Lower lobe of right lung (tissue), 2 donors: ENCODE data around the gene ALDH1A3. TPM values are rescaled to one million over a fixed set of nuclear protein-coding genes. Genes with fewer than 3 reads are reported as not detected.
A peak's percentile ranks its signal among the peaks of the same experiment; 100 is the strongest.

Experiments
- ATAC-seq, 2 donors: fragments of 200-7000 bp; cut with Tn5 transposase; one replicate each; pipeline ENCODE4 v1.9.1; 2020 to 2022; ENCODE audit warnings: mild to moderate bottlenecking in 2 of 2, moderate library complexity in 2 of 2
- DNase-seq: peaks from one replicate; pipeline ENCODE4 v3.0.0-alpha.2; 2020
- H3K27ac ChIP-seq: fragments of 200-600 bp; one replicate; pipeline ENCODE4 v1.8.0; 2022
- H3K27me3 ChIP-seq: fragments of 200-600 bp; one replicate; pipeline ENCODE4 v1.8.0; 2022; ENCODE audit warnings: low read depth
- H3K36me3 ChIP-seq: fragments of 200-600 bp; one replicate; pipeline ENCODE4 v1.8.0; 2022; ENCODE audit warnings: mild to moderate bottlenecking
- H3K4me1 ChIP-seq: fragments of 200-600 bp; one replicate; pipeline ENCODE4 v1.8.0; 2022
- H3K4me3 ChIP-seq: fragments of 200-600 bp; one replicate; pipeline ENCODE4 v1.8.0; 2022; ENCODE audit warnings: mild to moderate bottlenecking
- H3K9me3 ChIP-seq: fragments of 200-600 bp; one replicate; pipeline ENCODE4 v1.8.0; 2022
- intact Hi-C: fragments of 100-400 bp; cut with DNase I; formaldehyde crosslinking; loops from one replicate; pipeline ENCODE4 v1.11.0; 2022
- total RNA-seq: library from RNA; stranded (reverse); fragmentation: NEBNext Ultra II Directional; extraction: Animal tissue kit (Norgen Biotek cat#: 25700); gene quantifications from one replicate; pipeline ENCODE4 v1.2.1, GENCODE V29; 2021
- TF ChIP-seq, protein P1 (sequence below): fragments of 200-600 bp; IDR thresholded peaks from one replicate; pipeline ENCODE4 v1.8.0; 2022; ENCODE audit warnings: antibody characterized with exemption, mild to moderate bottlenecking
- donor health status: DM: no; HTN: yes; CAD: no; lungs with severe emphysema.

ALDH1A3 gene
- total RNA-seq, 1 donor from 2014 or later, result 9.7 TPM

DNA sequence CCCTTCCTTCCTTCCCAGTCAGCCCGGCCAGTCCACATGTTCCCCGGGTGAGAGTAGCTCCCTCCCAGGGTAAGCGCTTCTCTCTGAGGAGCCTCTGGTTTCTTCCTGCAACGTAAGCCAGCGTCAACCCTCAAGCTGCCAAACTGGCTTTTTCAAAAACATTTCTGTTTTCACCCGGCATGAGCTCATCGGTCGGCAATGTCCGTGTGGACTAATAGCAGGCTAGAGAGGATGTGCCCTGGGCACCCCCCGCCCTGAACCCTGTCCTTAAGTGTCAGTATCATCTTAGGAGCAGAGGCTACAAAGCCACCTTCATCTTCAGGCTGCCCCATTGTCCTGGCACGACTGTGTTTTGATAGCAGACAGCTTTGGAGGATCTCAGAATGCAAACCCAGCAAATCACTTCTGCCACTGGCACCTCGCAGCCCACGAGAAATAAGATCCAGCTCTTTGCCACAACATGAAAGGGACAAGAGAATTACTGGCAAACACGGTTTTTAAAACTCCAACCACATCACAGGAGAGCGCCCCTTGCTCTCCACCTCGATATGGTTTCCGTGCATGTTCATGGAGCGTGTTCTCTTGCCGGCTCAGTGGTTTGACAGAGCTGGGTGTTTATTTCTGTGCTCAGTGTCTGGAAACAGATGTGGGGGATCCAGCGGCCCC, 9.9 kb downstream of the ALDH1A3 start:
- intact Hi-C loops, result no loop called here
- H3K4me3 ChIP-seq, result no peak overlapping the region

DNA sequence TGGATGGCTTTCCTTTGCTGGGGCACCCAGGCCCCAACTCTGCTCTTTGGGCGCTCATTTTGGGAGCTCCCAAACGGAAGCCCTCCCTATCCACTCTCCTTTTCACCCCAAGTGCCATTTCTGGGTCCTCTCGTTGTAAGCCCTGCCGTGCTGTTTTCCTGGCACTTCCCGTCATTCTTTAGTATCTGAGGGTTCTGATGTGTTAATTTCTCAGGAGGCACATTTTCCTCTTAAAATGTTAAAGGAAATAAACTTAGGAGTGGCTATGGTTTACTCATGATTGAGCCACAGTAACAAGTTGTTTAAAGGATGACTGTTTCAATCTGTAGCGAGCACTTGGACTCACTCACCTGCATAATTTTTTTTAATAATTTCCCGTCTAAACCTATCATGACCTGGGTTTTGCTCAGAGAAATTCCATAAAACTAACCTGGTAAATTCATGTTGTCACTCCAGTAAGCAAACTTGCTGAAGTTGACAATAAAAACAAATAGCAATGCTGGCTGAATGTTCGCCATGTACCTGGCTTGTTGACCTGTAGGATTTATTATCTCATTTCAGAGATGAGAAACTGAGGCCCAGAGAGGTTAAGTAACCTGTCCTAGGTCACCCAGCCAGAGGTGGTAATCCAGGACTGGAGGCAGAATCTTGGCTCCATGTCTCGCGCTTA, 10.6 kb downstream of the ALDH1A3 start:
- no peaks in the 10 kb centered on the region for H3K36me3 ChIP-seq
- no peaks in the 10 kb centered on the region for H3K9me3 ChIP-seq
- no peak for DNase-seq
- ATAC-seq, result peak in 1 of 2 donors; percentile 12
- H3K27ac ChIP-seq, result no peak overlapping the region
- intact Hi-C loops, result no loop called here
- H3K4me3 ChIP-seq, result no peak overlapping the region
- peaks cover 32% of the 10 kb centered on the region for H3K27me3 ChIP-seq
- TF ChIP-seq, protein P1, sequence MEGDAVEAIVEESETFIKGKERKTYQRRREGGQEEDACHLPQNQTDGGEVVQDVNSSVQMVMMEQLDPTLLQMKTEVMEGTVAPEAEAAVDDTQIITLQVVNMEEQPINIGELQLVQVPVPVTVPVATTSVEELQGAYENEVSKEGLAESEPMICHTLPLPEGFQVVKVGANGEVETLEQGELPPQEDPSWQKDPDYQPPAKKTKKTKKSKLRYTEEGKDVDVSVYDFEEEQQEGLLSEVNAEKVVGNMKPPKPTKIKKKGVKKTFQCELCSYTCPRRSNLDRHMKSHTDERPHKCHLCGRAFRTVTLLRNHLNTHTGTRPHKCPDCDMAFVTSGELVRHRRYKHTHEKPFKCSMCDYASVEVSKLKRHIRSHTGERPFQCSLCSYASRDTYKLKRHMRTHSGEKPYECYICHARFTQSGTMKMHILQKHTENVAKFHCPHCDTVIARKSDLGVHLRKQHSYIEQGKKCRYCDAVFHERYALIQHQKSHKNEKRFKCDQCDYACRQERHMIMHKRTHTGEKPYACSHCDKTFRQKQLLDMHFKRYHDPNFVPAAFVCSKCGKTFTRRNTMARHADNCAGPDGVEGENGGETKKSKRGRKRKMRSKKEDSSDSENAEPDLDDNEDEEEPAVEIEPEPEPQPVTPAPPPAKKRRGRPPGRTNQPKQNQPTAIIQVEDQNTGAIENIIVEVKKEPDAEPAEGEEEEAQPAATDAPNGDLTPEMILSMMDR, result no peak
- peaks cover 10% of the 10 kb centered on the region for H3K4me1 ChIP-seq

More for the DNA sequence above, 9.9 kb downstream of the ALDH1A3 start:
- TF ChIP-seq, protein P1, result no peak
- ATAC-seq, result peak; percentile 74 to 81
- Histone ChIP-seq H3K4me1 (peaks cover 10% of the 10 kb centered on the region), H3K27me3 (peaks cover 33% of the 10 kb centered on the region), H3K27ac (no peak overlapping the region), H3K36me3 (no peaks in the 10 kb centered on the region), H3K9me3 (no peaks in the 10 kb centered on the region)
- DNase-seq, result no peak

DNA sequence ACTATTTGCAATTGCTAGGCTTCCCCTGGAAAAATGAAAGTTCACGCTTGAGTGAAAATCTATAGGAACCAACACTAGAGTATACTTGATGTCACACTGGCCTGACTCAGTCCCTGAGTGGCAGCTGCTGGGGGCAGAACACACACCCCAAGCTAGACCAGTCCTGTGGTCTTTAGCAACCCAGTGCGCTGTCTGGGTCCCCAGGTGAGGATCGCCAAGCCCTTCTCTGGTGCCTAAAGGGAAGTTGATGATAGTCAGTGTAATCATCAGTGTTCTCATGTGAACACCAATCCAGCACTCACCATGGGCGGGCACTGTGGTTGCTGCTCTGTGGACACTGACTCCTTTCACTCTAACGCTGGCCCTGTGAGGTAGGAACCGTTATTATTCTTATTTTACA, 11.2 kb downstream of the ALDH1A3 start:
- DNase-seq, result no peak
- H3K27me3 ChIP-seq, result peaks cover 30% of the 10 kb centered on the region
- intact Hi-C loops, result no loop called here
- TF ChIP-seq, protein P1, result no peak
- H3K4me3 ChIP-seq, result no peak overlapping the region
- peaks cover 10% of the 10 kb centered on the region for H3K4me1 ChIP-seq
- no peaks in the 10 kb centered on the region for H3K36me3 ChIP-seq
- ATAC-seq, result no peak
- H3K27ac ChIP-seq, result no peak overlapping the region
- H3K9me3 ChIP-seq, result no peaks in the 10 kb centered on the region

DNA sequence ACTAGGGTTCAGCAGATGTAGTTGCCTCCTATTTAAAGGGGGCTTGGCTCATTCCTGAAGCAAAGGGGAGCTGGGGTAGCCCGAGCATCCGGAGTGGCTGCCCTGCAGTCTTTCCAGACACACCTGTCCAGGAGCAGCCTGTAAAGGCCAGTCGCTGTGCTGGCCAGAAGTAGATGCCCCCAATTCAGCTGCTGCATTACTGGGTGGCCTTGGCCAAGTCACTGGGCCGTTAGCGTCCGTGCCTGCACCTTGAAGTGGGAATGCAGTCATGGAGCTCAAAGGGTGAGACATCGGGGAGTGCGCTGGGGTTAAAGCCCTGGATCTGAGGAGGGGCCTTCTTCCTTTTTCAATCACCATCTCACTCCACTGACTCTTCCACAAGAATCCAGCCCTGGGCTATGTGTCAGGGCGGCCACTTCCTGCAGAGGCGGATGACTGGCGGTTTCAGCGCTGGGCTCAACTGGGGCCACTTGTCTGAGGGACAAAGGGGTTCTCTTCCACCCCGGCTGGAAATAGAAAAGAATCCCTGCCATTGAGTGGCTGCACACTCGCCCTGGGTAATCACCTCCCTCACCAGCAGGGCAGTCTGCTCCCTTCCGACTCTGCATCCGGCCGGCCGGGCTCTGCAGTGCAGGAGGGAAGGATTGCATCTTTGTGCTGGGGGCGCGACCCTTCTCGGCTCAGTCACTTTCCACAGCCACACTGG, 11.8 kb downstream of the ALDH1A3 start:
- H3K27ac ChIP-seq, result no peak overlapping the region
- no peaks in the 10 kb centered on the region for H3K9me3 ChIP-seq
- ATAC-seq, result no peak
- TF ChIP-seq, protein P1, result no peak
- H3K4me3 ChIP-seq, result no peak overlapping the region
- no peak for DNase-seq
- intact Hi-C loops, result no loop called here
- peaks cover 10% of the 10 kb centered on the region for H3K4me1 ChIP-seq
- no peaks in the 10 kb centered on the region for H3K36me3 ChIP-seq
- peaks cover 30% of the 10 kb centered on the region for H3K27me3 ChIP-seq

DNA sequence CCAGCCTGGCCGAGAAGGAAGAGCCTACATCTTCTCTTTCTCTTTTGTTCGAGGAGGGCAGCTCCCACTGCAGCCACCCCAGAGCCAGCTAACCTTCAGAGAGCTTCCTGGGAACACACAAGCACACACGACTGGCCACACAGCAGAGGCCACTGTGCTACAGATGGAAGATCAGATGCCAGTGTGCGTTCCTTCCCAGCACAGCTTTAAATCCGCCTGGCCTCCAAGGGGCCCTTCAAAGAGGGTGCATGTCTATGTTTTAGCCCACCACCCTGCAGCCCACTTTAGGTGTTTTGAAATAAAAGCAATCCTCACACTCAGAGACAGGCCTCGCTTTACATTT, 12.4 kb downstream of the ALDH1A3 start:
- intact Hi-C loops, result no loop called here
- H3K36me3 ChIP-seq, result no peaks in the 10 kb centered on the region
- DNase-seq, result no peak
- ATAC-seq, result no peak
- H3K27ac ChIP-seq, result no peak overlapping the region
- no peaks in the 10 kb centered on the region for H3K9me3 ChIP-seq
- TF ChIP-seq, protein P1, result no peak
- peaks cover 10% of the 10 kb centered on the region for H3K4me1 ChIP-seq
- H3K27me3 ChIP-seq, result peaks cover 30% of the 10 kb centered on the region
- H3K4me3 ChIP-seq, result no peak overlapping the region
